ENCODE measurements around the gene COL15A1.

COL15A1 gene

DNA sequence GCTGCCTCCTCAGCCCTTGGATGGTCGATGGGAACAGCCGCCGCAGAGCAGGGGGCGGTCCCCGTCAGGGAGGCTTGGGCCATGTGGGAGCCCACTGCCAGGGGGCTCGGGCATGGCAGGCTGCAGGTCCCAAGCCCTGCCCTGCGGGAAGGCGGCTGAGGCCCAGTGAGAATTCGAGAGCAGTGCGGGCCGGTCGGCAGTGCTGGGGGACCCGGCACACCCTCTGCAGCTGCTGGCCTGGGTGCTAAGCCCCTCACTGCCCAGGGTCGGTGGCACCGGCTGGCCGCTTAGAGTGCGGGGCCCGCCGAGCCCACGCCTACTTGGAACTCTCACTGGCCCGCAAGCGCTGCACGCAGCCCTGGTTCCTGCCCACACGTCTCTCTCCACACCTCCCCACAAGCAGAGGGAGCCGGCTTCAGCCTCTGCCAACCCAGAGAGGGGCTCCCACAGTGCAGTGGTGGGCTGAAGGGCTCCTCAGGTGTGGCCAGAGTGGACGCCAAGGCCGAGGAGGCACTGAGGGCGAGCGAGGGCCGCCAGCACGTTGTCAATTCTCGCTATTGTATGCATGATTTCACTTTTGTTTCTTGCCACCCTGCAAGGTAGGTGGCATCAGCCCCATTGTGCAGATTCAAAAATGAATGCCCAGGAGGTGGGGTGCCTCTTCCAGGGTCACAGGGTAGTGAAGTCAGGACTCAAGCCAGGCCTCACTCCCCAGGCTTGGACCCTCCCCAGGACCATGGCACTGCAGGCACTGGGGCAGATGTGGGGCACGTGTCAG is 48.6 kb downstream of the COL15A1 start:
- no peak for FAIRE-seq

DNA sequence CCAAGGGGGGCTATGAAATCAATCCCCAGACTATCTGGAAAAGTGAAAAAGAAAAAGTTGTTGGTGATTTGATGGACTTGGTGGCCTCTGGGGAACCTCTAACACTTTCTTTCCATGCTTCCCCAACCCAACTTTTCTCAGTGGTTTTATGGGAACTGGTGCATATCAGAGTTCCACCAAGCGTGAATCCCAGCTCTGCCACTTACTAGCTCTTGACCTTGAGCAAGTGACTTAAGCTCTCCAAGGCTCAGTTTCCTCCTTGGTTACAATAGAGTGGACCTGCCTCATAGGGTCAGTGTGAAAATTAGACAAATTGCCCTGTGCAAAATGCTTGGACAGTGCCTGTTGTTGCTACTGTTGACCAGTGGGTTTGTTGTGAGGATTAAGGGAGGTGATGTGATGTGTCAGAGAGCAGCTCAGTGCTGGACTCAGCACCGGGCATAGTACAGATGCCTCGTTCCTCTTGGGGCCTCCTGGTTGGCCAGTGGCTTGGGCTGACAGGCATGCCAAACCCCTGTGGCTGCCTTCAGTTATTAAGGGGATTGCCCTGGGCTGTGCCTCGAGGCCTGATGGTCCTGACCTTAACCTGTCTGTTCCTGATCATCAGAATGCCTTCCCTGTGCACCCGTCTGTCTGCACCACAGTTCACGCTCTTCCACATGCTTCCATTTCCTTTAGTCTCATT is 49.3 kb downstream of the COL15A1 start:
- DNase-seq (ENCODE audit: insufficient read length, low spot score) (no peak), FAIRE-seq (no peak)

More for the DNA sequence above, 48.6 kb downstream of the COL15A1 start:
- no peak for DNase-seq (ENCODE audit: insufficient read length, low spot score)

DNA sequence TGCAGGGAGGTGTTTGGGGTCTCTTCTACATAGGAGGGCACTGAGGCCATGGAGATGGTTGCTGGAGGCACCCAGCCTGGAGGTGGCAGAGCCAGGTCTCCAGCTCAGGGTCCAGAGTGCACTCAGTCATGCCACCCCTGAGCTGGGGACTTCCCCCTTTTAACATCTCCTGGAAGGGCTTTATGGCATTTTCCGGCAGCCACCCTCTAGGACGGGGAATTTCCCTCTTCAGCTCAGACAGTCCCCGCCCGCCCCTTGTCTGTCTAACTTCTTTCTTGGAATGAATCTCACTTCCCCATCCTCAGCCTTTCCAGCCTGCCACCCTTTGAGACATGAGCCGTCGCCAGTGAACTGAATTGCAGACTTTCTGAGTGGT is 49.9 kb downstream of the COL15A1 start:
- FAIRE-seq (no peak), DNase-seq (ENCODE audit: insufficient read length, low spot score) (no peak)

DNA sequence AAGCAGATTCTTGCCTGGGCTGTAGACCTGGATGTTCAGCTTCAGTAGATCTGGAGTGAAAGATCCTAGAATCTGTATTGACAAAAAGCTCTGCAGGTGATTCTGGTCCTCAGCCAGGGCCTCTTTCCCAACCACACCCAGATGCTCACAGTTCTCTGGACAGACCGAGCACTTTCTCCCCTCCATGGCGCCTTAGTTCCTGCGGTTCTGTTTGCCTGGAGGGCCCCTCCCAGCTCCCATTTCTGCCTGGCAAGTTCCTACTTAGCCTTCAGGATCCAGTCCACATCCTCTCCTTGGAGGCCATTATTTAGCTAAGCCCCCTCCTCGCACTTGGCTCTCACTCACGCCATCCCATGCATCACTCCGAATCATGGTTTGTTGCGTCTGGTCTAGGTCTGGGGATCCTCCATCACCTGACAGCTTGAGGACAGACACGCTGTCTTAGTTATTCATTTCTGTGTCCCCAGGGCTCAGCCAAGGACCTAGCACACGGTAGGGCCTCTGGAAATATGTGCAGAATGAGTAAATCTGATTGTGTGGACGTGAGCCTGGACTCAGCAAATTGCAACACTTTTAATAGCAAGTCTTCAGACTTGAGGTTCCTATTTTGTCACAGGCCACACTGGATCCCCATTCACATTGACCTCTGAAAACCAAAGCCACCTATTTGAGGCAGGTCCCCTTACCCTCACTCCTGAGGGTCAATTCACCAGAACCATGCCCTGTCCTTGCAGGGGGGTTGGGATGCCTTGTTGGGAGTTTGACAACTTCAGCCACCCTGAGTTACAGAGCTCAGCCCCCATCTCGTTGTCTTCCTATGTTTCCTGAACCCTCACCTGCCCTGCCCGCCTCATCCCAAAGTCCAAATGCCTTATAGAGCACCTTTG is 50.7 kb downstream of the COL15A1 start:
- no peak for DNase-seq (ENCODE audit: insufficient read length, low spot score)
- no peak for FAIRE-seq

DNA sequence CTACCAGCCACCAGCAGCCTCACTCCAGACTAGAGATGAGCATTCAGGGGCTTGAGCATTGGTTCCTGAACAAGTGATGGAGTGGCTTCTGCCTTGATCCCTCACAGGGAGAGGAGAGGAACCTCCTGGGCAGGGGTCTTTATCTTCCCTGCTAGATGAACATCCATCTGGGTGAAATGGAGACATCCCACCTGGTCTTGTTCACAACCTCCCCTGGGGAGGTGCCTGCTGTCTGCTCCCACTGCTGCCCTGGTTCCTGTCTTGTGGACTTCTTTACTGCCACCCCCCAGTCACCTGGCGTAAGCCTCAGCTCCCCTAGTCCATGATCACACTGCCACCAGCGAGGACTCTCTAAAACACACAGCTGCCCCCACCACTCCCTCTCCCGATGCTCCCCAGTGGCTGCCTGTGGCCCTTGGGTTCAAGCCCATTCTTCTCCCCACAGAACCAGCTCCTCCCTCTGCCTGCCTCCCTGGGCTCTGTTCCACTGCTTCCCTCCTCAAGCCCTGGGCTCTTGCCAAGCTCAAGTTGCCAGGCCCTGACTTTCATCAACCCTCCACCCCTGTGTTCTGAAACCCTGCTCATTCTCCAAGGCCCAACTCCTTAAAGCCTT is 51.5 kb downstream of the COL15A1 start:
- no peak for DNase-seq (ENCODE audit: insufficient read length, low spot score)

DNA sequence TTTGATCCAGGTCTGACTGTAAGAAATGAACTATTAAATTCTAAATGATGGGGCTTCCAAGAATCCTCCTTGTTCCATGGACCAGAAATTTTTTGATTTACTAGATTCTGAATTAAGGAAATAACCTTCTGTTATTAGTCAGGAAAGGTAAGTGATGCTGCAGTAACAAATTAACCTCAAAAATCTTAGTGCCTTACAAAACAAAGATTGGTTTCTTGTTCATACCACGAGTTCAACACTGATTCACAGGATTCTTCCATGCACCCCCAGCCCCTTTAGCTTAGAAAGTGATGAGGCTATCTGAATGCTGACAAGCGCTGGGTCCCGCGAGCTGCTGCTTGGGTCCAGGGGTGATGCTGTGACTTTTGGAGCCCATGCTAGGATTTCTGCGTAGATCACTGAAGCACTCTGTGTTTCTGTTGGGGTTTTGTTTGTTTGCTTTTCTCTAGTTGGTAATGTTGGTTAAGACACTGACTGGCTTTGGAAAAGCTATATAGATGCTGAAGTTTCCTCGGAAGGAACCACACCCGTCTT is 52.3 kb downstream of the COL15A1 start:
- FAIRE-seq: no peak
- no peak for DNase-seq (ENCODE audit: insufficient read length, low spot score)

More for the DNA sequence above, 51.5 kb downstream of the COL15A1 start:
- FAIRE-seq: no peak

DNA sequence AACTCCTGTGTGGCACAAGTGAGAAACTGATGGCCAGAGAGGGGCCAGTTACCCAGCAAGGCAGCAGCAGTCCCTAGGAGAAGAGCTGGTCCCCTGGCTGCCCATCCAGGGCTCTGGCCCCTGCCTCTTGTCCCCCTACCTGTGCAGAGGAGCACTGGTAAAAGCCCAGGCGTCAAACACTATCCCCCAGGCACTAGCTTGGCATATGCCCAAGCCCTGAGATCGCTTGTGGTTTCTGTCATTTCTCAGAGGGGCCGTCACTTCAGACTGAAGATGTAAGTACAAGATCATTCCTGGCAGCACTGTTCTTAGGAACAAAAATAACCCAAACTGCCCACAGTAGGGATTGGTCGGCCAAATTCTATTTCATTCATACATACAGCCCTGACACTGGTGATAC is 53.9 kb downstream of the COL15A1 start:
- no peak for DNase-seq (ENCODE audit: insufficient read length, low spot score)
- no peak for FAIRE-seq

DNA sequence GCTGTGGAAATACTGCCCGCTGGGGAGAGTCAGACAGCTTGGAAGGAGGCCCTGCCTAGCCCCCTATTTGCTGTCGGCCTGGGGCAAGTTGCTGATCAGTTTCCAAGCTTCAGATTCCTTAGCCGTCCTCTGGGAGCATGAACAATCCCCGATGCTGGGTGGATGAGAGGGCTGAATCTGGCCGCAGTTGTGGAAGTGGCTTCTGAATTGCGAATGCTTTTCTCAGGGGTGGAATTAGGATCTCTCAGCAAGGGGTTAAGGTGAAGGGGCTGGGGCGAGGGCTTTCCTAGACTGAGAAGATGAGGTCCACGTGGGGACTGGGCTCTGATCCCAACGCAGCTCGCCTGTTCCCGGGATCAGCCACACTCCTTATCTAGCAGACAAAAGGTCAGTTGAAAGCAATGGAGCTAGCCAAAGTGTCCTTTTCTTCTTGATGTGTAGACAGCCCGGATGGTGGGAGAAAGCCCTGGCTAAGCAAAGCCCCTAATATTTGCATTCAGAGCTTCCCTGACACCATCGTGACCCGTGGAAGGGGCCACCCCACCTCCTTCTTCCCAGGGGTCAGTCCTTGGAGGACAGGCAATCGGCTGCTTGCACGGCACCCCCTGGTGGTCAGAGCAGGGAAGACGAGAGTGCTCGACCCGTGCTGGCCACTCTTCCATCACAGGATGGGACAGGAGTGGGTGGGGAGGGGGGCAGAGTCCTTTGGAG is 54.9 kb downstream of the COL15A1 start:
- no peak for FAIRE-seq
- DNase-seq (ENCODE audit: insufficient read length, low spot score): peak; percentile 66

DNA sequence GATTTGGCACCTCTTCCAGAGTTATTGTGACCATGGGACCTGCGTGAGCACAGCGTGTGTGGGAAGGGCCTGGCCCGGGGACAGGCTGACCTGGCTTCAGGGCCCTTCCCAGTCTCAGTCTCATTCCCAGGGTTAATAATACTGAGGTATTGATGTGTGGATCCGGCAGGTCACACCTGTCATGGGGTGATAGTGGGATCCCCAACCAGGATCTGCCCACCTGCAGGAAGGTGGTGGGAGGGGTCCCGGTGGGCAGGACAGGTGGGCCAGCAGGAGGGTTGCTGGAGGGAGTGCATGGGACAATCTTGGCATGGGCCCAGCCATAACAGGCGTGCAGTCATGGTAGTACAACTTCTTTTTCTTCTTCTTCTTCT is 55.4 kb downstream of the COL15A1 start:
- FAIRE-seq (no peak), DNase-seq (ENCODE audit: insufficient read length, low spot score) (no peak)

DNA sequence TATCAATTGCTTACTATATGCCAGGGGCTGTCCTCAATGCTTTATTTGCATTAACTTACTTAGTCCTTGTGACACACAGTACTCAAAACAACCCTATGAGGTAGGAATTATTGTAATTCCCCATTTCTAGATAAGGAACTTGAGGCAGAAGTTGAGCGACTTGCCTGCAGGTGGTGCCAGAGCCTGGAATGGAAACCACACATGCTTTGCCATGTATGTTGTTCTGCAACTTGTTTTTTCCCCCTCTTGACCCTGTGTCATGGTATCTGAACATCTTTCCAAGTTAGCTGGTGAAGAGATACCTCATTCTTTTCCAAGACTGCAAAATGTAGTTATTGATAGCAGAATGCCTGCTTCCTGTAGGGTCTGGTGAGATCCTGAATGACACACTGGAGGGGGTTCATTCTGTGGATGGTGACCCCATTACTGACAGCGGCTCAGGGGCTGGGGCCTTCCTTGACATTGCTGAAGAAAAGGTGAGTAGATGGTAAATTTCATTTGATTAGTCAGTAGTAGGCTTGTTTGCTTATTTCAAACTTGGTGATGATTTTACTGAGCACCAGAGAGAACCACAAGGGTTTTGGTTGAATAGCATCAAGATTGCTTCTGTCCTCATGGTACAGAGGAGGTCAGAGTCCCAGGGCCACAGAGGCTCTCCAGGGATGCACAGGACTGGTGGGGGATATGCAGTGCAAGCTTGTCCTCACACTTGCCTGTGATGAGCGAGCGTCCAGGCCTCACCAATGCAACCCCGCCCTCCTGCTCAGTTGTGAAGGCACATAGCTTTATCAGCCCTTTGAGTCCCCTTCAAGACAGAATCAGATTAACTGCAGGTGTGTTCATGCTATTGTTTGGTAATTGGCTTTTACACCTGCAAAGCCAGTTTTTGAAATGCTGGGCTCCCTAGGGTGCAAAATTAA is 57.0 kb downstream of the COL15A1 start:
- no peak for FAIRE-seq

DNA sequence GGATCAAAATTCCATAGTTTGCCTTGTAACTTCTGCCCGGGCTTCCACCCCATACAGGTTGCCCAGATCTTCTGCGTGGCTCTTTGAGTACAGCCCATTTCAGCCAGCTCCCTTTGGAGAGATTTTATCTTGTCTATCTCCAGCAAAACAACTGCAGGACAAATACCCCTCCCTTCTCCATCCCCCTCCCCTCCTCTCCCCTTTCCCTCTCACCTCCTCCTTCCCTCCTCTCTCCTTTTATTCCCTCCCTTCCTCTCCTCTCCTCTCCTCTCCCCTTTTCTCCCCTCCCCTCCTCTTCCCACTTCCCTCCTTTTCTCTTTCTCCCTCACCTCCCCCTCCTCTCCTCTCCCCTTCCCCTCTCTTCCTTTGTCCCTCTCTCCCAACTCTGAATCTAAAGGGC is 58.2 kb downstream of the COL15A1 start:
- FAIRE-seq: no peak
- DNase-seq (ENCODE audit: insufficient read length, low spot score): no peak

More for the DNA sequence above, 57.0 kb downstream of the COL15A1 start:
- peak; percentile 43 for DNase-seq (ENCODE audit: insufficient read length, low spot score)

DNA sequence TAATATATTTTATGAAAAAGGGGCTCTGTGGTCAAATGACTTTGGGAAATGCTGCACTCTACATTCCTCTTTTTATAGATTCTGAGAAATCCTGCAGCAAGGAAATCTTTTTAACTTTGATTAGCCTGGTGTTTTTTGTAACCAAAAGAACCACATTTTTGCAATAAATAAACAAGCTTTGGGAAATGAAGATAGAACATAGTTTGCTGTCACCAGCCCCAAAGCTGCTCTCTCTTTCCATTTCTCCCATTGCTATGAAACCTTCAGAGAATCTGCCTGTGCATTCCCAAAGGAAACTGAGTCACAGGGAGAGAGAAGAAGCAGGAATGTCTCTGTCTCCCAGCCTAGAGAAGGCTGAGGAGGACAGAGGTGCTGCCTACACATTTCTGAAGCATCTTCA is 59.0 kb downstream of the COL15A1 start:
- DNase-seq (ENCODE audit: insufficient read length, low spot score): no peak
- FAIRE-seq: no peak

DNA sequence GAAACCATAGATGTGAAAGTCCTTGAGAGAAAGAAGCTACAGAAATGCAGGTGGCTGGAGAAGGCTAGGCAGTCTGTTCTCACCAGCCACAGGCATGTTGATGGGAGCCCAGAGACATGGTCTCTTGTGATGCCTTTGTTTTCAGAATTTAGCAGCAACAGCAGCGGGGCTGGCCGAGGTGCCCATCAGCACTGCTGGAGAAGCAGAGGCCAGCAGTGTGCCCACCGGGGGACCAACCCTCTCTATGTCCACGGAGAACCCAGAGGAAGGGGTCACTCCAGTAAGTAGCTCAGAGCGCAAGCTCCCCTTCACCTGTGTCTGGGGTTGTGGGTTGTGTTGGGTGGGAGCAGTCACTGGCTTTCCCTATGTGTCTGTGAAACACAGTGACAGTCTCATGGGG is 59.6 kb downstream of the COL15A1 start:
- FAIRE-seq (no peak), DNase-seq (ENCODE audit: insufficient read length, low spot score) (no peak)

DNA sequence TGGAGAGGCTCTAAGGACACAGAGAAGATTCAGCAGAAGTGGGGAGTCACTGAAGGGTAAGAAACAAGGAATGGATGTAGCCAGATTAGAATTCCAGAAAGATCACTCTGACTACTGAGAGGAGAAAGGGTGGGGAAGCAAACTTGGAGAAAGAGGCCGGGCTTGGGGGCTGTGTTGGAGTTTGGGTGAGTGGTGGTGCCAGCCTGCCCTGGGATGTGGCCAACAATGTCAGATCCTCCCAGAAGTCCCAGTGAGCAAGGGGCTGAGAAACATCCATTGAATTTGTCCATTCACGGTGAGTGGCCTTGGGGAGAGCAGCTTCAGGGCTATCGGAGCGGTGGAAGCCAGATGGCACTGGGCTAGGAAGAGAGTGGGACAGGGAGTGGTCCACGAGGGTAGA is 60.4 kb downstream of the COL15A1 start:
- no peak for FAIRE-seq

DNA sequence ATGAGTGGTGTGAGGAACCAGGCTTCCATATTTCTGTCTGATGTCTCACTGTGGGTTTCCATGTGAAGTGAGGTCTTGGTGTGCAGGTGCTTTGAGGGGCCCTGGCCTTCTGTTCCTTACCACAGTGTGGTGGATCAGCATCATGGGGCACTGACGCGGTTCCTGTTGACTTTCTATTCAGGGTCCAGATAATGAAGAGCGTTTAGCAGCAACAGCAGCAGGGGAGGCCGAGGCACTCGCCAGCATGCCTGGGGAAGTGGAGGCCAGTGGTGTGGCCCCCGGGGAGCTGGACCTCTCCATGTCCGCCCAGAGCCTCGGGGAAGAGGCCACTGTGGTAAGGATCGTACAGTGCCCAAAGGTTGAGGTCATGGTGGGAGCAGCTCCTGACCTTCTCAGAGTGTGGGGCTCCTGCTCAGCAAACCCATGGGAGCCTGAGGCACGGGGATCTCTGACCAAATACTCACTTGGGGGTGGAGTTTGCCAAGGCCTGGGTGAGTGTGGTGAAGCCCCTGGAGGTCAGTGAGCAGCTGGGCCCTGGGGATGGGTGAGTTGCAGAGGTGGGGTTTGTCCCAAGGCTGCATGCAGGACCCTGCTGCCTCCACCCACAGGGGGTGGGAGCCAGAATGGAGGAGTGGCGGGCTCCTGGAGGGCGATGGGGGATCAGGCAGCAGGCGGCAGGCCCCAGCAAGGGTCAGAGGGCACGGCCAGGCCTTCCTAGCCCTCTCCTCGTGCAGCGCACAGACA is 61.2 kb downstream of the COL15A1 start:
- FAIRE-seq: no peak
- DNase-seq (ENCODE audit: insufficient read length, low spot score): no peak

More for the DNA sequence above, 60.4 kb downstream of the COL15A1 start:
- DNase-seq (ENCODE audit: insufficient read length, low spot score): no peak

DNA sequence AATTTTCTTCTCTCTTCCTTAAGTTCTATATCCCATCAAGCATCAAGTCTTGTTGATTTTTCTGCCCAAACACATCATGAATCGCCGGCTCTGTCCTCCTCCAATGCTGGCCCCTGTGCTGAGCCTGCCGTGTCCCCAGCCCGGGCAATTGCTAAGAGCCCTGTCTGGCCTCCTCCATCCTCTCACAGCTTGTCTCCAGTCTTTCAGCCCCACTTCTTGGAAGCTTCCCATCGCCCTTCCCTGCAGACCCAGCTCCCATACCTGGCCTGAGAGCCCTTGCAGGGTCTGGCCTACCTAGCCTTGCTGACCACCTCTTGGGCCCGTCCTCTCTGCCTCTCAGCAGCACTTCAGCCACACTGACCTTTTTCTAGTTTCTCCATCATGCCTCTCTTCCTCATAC is 61.9 kb downstream of the COL15A1 start:
- FAIRE-seq (no peak), DNase-seq (ENCODE audit: insufficient read length, low spot score) (no peak)

DNA sequence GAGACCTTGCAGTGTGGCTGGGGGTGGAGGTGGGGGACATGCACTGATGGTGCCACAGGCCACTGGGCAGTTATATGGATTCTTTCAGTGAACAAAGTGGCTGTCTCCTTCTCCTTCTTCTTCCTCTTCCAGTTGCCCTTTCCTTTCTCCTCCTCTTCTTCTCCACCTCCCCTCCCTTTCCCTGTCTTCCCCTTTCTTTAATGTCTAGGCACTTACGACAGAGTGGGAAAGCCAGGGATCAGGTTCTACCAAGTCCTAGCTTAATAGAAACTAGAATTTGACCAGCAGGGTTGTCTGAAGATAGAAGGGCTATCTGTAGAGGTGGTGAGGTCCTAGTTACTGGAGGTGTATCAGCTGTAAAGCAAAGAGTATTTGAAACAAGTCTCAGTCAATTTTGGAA is 62.8 kb downstream of the COL15A1 start:
- FAIRE-seq: no peak
- DNase-seq (ENCODE audit: insufficient read length, low spot score): no peak

DNA sequence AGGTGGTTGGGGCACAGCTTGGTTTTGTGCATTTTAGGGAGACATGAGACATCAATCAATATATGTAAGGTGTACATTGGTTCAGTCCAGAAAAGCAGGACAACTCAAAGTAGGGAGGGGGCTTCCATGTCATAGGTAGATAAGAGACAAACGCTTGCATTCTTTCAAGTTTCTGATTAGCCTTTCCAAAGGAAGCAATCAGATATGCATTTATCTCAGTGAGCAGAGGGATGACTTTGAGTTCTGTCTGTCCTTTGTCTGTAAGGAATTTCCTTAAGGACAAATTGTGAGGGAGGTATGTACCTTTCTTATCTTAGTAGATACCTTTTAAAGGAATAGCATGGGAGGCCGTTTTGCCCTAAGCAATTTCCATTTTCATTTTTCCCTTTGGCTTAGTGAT is 63.3 kb downstream of the COL15A1 start:
- DNase-seq (ENCODE audit: insufficient read length, low spot score) (no peak), FAIRE-seq (no peak)

Measured in HTR-8/SVneo (cell line).